ENCODE results near the gene KRTAP6-1.

Gene KRTAP6-1

DNA sequence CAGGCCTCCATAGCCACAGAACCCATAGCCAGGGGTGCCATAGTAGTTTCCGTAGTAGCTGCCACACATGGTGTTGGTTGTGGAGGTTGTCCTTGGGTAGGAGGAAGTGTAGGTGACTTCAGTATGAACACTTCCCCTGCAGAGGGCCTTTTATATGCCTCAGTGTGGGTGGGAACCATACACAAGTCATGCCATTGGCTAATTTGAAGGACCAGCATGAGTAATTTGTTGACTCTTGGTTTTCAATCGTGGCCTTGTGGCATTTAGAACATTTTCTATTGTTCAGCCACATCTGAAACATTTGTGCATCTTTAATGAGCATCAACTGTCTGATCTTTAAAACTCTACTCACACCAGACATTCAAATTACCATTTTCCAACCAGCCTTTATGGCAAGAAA lies at the start of gene KRTAP6-1:
KRTAP6-1 (minus strand) TSS at position 95 of the 400 bp plus-strand sequence; CDS start at position 69, 26 bp downstream.
- TF ChIP-seq, protein P1, sequence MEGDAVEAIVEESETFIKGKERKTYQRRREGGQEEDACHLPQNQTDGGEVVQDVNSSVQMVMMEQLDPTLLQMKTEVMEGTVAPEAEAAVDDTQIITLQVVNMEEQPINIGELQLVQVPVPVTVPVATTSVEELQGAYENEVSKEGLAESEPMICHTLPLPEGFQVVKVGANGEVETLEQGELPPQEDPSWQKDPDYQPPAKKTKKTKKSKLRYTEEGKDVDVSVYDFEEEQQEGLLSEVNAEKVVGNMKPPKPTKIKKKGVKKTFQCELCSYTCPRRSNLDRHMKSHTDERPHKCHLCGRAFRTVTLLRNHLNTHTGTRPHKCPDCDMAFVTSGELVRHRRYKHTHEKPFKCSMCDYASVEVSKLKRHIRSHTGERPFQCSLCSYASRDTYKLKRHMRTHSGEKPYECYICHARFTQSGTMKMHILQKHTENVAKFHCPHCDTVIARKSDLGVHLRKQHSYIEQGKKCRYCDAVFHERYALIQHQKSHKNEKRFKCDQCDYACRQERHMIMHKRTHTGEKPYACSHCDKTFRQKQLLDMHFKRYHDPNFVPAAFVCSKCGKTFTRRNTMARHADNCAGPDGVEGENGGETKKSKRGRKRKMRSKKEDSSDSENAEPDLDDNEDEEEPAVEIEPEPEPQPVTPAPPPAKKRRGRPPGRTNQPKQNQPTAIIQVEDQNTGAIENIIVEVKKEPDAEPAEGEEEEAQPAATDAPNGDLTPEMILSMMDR (IDR thresholded peaks at IDR 0.05; ENCODE audit: low read depth, low read length): no peak
- H3K4me3 ChIP-seq (ENCODE audit: low read depth, low read length): no peak within 1 kb of the TSS
- no peak for DNase-seq (ENCODE audit: low read depth, low spot score)
- in situ Hi-C loops (cut with HindIII; ENCODE audit: low sequenced_read_pairs): no loop called here

GRCh38 chr21:30652891-30653290 lies 39.2 kb upstream of the KRTAP6-1 start:
- in situ Hi-C loops (cut with HindIII; ENCODE audit: low sequenced_read_pairs): no loop called here
- H3K4me3 ChIP-seq (ENCODE audit: low read depth, low read length): no peak overlapping the region
- TF ChIP-seq, protein P1 (IDR thresholded peaks at IDR 0.05; ENCODE audit: low read depth, low read length): no peak
- no peak for DNase-seq (ENCODE audit: low read depth, low spot score)

DNA sequence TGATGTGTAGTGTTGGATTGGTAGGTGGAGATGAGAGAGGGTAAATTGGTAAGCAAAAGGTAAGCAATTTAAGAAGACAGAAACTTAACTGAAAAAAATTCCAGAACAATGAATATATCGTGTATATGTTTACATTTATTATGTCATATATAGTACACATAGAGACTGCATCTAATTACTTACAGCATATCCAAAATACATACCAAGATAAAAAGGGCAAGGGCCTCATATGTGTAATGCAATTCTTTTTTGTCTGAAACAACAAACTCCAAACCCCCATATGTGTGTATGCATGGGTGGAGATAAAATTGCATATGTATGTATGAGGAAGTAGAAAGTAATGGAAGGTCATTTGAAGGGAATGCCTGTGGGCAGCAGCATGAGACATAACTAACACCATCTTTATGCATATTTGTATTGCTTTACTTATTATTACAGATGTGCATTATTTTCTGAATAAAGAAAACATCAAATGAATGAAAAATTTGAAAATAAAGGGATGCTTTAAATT lies 33.2 kb upstream of the KRTAP6-1 start:
- H3K4me3 ChIP-seq (ENCODE audit: low read depth, low read length): no peak overlapping the region
- in situ Hi-C loops (cut with HindIII; ENCODE audit: low sequenced_read_pairs): no loop called here
- no peak for DNase-seq (ENCODE audit: low read depth, low spot score)
- TF ChIP-seq, protein P1 (IDR thresholded peaks at IDR 0.05; ENCODE audit: low read depth, low read length): no peak

- in situ Hi-C loops (cut with HindIII; ENCODE audit: low sequenced_read_pairs): no loop called here
- TF ChIP-seq, protein P1 (IDR thresholded peaks at IDR 0.05; ENCODE audit: low read depth, low read length): no peak
- no peak within 1 kb of the TSS for H3K4me3 ChIP-seq (ENCODE audit: low read depth, low read length)
- DNase-seq (ENCODE audit: low read depth, low spot score): no peak
These were observed 28.8 kb upstream of the KRTAP6-1 start, which contains the start of gene KRTAP20-3 for GRCh38 chr21:30642564-30642963. KRTAP20-3 (plus strand) TSS chr21:30642864.

DNA sequence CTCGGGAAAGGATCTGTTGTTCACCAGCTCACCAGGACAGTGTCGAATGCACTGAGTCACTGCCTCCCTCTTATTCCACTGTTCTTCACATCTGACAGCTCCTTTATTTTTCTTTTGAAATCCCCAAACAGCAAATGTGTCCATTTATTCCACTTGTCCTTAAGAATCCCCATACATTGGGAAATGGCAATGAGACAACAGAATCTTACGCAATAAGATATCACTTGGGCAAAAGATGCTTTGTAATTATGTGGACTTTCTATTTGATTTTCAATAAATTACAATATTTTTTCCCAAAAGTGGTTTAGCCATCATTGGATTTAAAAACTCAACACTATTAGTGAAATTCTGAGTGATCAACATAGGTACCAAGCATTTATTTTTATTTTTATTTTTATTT lies 25.0 kb upstream of the KRTAP6-1 start:
- in situ Hi-C loops (cut with HindIII; ENCODE audit: low sequenced_read_pairs): no loop called here
- DNase-seq (ENCODE audit: low read depth, low spot score): no peak
- TF ChIP-seq, protein P1 (IDR thresholded peaks at IDR 0.05; ENCODE audit: low read depth, low read length): no peak
- H3K4me3 ChIP-seq (ENCODE audit: low read depth, low read length): no peak overlapping the region

- in situ Hi-C loops (cut with HindIII; ENCODE audit: low sequenced_read_pairs): no loop called here
- TF ChIP-seq, protein P1 (IDR thresholded peaks at IDR 0.05; ENCODE audit: low read depth, low read length): no peak
- H3K4me3 ChIP-seq (ENCODE audit: low read depth, low read length): no peak within 1 kb of the TSS
- DNase-seq (ENCODE audit: low read depth, low spot score): no peak
These were observed 21.2 kb upstream of the KRTAP6-1 start, which contains the start of gene KRTAP20-2 for GRCh38 chr21:30634906-30635305. KRTAP20-2 (plus strand) TSS chr21:30635206; CDS start chr21:30635264, 58 bp downstream.

All from astrocyte of the spinal cord (primary cell).